ENCODE results near the gene PANK4.

DNA sequence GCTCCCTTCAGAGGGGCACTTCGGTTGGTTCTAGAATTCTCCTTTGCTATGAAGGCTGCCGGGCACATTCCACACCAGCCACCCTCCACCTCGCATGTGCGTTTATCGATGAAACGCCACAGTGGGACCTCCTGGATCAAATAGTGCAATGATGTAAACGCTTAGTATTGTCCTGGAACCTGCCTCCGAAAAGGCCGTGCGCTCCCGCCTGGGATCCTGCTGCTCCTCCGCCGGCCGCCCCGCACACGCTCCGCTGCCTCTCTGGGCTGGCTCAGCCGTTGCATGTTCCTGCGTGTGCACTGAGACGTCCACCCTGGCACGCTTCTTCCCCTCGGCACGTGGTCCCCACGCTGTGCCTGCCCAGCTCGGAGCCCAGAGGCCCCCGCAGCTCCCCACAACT, 25.8 kb upstream of the PANK4 start:
- TF ChIP-seq, protein P1, sequence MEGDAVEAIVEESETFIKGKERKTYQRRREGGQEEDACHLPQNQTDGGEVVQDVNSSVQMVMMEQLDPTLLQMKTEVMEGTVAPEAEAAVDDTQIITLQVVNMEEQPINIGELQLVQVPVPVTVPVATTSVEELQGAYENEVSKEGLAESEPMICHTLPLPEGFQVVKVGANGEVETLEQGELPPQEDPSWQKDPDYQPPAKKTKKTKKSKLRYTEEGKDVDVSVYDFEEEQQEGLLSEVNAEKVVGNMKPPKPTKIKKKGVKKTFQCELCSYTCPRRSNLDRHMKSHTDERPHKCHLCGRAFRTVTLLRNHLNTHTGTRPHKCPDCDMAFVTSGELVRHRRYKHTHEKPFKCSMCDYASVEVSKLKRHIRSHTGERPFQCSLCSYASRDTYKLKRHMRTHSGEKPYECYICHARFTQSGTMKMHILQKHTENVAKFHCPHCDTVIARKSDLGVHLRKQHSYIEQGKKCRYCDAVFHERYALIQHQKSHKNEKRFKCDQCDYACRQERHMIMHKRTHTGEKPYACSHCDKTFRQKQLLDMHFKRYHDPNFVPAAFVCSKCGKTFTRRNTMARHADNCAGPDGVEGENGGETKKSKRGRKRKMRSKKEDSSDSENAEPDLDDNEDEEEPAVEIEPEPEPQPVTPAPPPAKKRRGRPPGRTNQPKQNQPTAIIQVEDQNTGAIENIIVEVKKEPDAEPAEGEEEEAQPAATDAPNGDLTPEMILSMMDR (IDR thresholded peaks at IDR 0.05; ENCODE audit: insufficient read depth, low read depth, low read length): no peak
- no peak for TF ChIP-seq EZH2 (IDR thresholded peaks at IDR 0.05; ENCODE audit: insufficient read depth, low read length)
